Measurements from ENCODE around the gene MEX3C. TPM values are rescaled to one million over a fixed set of nuclear protein-coding genes. Genes with fewer than 3 reads are reported as not detected.

Gene MEX3C
- total RNA-seq, 4 donors from 2014 or later = 16.5 to 37.1 (median 23.2) TPM

- H3K36me3 ChIP-seq = peaks cover 0 to 13% (median 0%) of the 10 kb centered on the region in 3 donors
- DNase-seq = no peak
- H3K4me1 ChIP-seq = no peaks in the 10 kb centered on the region
- H3K27ac ChIP-seq = no peak overlapping the region
- no peaks in the 10 kb centered on the region for H3K27me3 ChIP-seq
- H3K9me3 ChIP-seq = no peaks in the 10 kb centered on the region
- H3K4me3 ChIP-seq = no peak overlapping the region
- TF ChIP-seq POLR2A (IDR thresholded peaks at IDR 0.05) (no peak), CTCF (IDR thresholded peaks at IDR 0.05) (no peak)
Measured at GRCh38 chr18:51171223-51171622, 26.3 kb downstream of the MEX3C start.

GRCh38 chr18:51170664-51171063 is 26.8 kb downstream of the MEX3C start:
- Histone ChIP-seq H3K9me3 (no peaks in the 10 kb centered on the region), H3K4me1 (no peaks in the 10 kb centered on the region), H3K27me3 (no peaks in the 10 kb centered on the region), H3K4me3 (no peak overlapping the region), H3K27ac (no peak overlapping the region), H3K36me3 (peaks cover 0 to 9% (median 0%) of the 10 kb centered on the region in 3 donors)
- TF ChIP-seq POLR2A (IDR thresholded peaks at IDR 0.05) (no peak), CTCF (IDR thresholded peaks at IDR 0.05) (no peak)
- no peak for DNase-seq

GRCh38 chr18:51169731-51170130 is 27.8 kb downstream of the MEX3C start:
- TF ChIP-seq POLR2A (IDR thresholded peaks at IDR 0.05) = no peak
- TF ChIP-seq CTCF (IDR thresholded peaks at IDR 0.05) = no peak
- Histone ChIP-seq H3K4me3 (no peak overlapping the region), H3K27ac (no peak overlapping the region), H3K27me3 (no peaks in the 10 kb centered on the region), H3K4me1 (no peaks in the 10 kb centered on the region), H3K36me3 (no peaks in the 10 kb centered on the region), H3K9me3 (no peaks in the 10 kb centered on the region)
- no peak for DNase-seq

- H3K27me3 ChIP-seq = no peaks in the 10 kb centered on the region
- no peaks in the 10 kb centered on the region for H3K36me3 ChIP-seq
- no peak overlapping the region for H3K27ac ChIP-seq
- no peak for DNase-seq
- no peaks in the 10 kb centered on the region for H3K9me3 ChIP-seq
- no peak overlapping the region for H3K4me3 ChIP-seq
- TF ChIP-seq CTCF (IDR thresholded peaks at IDR 0.05) (no peak), POLR2A (IDR thresholded peaks at IDR 0.05) (no peak)
- no peaks in the 10 kb centered on the region for H3K4me1 ChIP-seq
Measured at GRCh38 chr18:51168960-51169662, 28.4 kb downstream of the MEX3C start.

GRCh38 chr18:51168026-51168742 is 29.3 kb downstream of the MEX3C start:
- Histone ChIP-seq H3K9me3 (no peaks in the 10 kb centered on the region), H3K4me3 (no peak overlapping the region), H3K36me3 (no peaks in the 10 kb centered on the region), H3K27ac (no peak overlapping the region), H3K27me3 (no peaks in the 10 kb centered on the region), H3K4me1 (no peaks in the 10 kb centered on the region)
- DNase-seq = no peak
- TF ChIP-seq CTCF (IDR thresholded peaks at IDR 0.05) (no peak), POLR2A (IDR thresholded peaks at IDR 0.05) (no peak)
